Esophagus squamous epithelium (tissue), 4 donors: ENCODE results near the gene MXD3.
"Not testable (repeated sequence)": the region's sequence is repeated elsewhere in the genome, so short reads cannot be mapped to it uniquely, and the experiment has no call there.

Source experiments
- POLR2A ChIP-seq, 4 donors: fragments of 450-650 bp; IDR thresholded peaks; one replicate each; pipeline ENCODE4 v1.6.1; 2017; ENCODE audit warnings: antibody characterized with exemption in 4 of 4, mild to moderate bottlenecking in 4 of 4, moderate library complexity in 3 of 4
- TF ChIP-seq, protein P1 (sequence below), 6 experiments: fragments of 450-650 bp in 4 of 6; fragments of 200-600 bp in 2 of 6; sonication (generic) in 2 of 6; IDR thresholded peaks; one replicate each; pipeline ENCODE4 v1.5.1; 2016 to 2019; ENCODE audit warnings: antibody characterized with exemption in 6 of 6, mild to moderate bottlenecking in 4 of 6, moderate library complexity in 4 of 6

DNA sequence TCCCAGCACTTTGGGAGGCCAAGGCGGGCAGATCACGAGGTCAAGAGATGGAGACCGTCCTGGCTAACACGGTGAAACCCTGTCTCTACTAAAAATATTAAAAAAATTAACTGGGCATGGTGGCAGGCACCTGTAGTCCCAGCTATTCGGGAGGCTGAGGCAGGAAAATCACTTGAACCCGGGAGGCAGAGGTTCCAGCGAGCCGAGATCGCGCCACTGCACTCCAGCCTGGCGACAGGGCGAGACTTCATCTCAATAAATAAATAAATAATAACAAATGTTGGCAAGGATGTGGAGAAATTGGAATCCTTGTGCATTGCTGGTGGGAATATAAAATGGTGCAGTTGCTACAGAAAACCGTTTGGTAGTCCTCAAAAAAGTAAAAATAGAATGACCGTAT, 31.3 kb upstream of the MXD3 start:
- TF ChIP-seq, protein P1, sequence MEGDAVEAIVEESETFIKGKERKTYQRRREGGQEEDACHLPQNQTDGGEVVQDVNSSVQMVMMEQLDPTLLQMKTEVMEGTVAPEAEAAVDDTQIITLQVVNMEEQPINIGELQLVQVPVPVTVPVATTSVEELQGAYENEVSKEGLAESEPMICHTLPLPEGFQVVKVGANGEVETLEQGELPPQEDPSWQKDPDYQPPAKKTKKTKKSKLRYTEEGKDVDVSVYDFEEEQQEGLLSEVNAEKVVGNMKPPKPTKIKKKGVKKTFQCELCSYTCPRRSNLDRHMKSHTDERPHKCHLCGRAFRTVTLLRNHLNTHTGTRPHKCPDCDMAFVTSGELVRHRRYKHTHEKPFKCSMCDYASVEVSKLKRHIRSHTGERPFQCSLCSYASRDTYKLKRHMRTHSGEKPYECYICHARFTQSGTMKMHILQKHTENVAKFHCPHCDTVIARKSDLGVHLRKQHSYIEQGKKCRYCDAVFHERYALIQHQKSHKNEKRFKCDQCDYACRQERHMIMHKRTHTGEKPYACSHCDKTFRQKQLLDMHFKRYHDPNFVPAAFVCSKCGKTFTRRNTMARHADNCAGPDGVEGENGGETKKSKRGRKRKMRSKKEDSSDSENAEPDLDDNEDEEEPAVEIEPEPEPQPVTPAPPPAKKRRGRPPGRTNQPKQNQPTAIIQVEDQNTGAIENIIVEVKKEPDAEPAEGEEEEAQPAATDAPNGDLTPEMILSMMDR (IDR thresholded peaks at IDR 0.05), result not testable (repeated sequence)
- TF ChIP-seq POLR2A (IDR thresholded peaks at IDR 0.05), result not testable (repeated sequence)
